Epithelial cell of proximal tubule (primary cell): ENCODE measurements around the gene GPD2. TPM values are rescaled to one million over a fixed set of nuclear protein-coding genes. Genes with fewer than 3 reads are reported as not detected.
A peak's percentile ranks its signal among the peaks of the same experiment; 100 is the strongest.

Source experiments
- DNase-seq: peaks from one replicate; pipeline ENCODE4 v3.0.0-alpha.2; 2011; ENCODE audit warnings: low read depth
- H3K4me3 ChIP-seq: 2 replicates; pipeline ENCODE4 v1.5.1; 2011; ENCODE audit warnings: low read depth, mild to moderate bottlenecking, low read length
- total RNA-seq: library from RNA; depleted of rRNA; stranded (reverse); fragments of >200 nt; gene quantifications from 2 replicates; pipeline ENCODE4 v1.2.3, GENCODE V29; 2015
- TF ChIP-seq, protein P1 (sequence below): conservative IDR thresholded peaks from 2 replicates; pipeline ENCODE4 v1.5.1; 2012; ENCODE audit warnings: low read depth, mild to moderate bottlenecking, low read length

The GPD2 gene
- total RNA-seq, result 22.4 and 30.6 TPM in 2 replicates

DNA sequence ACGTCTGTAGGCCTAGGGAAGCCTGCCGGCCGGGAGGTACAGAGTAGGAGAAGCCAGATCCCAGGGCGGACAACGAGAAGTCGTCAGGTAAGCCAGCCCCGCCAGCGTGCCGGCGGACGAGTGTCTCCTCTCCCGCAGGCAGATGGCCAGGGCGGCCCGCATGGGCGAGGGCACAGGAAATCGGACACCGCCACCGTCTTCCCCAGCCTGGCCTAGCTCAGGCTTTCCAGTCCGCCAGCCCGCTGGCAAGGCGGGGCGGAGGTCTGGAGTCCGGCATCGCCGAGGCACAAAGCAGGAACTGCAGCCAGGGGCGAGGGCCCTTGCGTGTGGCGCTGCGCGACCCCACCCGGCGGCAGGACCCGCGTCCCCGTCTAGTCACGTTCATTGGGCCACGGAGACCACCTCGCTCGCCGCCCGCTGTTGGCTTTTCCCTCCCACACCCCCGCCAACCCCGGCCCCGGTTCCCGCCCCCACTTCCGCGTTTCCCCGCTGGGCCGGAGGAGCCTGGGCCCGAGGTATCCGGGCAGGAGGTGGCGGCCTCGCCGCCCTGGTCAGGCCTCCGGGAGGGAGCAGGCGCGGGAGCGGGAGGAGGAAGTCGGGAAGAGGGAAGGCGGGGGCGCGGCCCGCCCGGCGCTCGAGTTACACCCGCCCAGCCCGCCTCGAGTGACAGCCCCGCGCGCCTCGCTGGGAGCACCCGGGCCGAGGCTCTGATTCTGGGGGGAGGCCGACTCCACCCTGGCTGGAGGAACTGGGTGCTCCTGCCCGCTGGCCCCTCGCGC is at the start of gene GPD2:
Gene GPD2, plus strand, starts transcription at position 662 of the 779 bp plus-strand sequence. CDS start 39,727 bp downstream, outside the sequence.
- DNase-seq, result no peak
- TF ChIP-seq, protein P1, sequence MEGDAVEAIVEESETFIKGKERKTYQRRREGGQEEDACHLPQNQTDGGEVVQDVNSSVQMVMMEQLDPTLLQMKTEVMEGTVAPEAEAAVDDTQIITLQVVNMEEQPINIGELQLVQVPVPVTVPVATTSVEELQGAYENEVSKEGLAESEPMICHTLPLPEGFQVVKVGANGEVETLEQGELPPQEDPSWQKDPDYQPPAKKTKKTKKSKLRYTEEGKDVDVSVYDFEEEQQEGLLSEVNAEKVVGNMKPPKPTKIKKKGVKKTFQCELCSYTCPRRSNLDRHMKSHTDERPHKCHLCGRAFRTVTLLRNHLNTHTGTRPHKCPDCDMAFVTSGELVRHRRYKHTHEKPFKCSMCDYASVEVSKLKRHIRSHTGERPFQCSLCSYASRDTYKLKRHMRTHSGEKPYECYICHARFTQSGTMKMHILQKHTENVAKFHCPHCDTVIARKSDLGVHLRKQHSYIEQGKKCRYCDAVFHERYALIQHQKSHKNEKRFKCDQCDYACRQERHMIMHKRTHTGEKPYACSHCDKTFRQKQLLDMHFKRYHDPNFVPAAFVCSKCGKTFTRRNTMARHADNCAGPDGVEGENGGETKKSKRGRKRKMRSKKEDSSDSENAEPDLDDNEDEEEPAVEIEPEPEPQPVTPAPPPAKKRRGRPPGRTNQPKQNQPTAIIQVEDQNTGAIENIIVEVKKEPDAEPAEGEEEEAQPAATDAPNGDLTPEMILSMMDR, result peak; percentile 4
- peak within 1 kb of the TSS; percentile 83 for H3K4me3 ChIP-seq

DNA sequence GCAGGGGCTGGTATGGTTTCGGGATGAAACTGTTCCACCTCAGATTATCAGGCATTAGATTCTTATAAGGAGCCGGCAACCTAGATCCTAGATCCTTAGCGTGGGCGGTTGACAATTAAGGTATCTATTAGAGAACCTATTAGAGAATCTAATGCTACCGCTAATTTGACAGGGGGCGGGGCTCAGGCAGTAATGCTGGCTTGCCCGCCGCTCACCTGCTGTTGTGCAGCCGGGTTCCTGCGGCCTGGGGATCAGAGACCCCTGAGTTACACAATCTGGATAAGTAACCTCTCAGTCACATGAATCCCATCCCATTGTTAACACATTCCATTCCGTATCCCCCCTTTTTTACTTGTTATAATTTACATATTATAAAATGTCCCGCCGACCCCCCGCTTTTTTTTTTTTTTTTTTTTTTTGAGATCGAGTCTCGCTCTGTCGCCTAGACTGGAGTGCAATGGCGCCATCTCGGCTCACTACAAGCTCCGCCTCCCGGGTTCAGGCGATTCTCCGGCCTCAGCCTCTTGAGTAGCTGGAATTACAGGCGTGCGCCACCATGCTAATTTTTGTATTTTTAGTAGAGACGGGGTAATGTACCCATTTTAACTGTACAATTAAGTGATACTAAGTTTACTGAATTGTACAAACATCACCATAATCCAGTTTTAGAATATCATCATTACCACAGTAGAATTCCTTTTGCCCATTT is 42.0 kb upstream of the GPD2 start:
- TF ChIP-seq, protein P1, result no peak
- no peak for DNase-seq
- no peak overlapping the region for H3K4me3 ChIP-seq

DNA sequence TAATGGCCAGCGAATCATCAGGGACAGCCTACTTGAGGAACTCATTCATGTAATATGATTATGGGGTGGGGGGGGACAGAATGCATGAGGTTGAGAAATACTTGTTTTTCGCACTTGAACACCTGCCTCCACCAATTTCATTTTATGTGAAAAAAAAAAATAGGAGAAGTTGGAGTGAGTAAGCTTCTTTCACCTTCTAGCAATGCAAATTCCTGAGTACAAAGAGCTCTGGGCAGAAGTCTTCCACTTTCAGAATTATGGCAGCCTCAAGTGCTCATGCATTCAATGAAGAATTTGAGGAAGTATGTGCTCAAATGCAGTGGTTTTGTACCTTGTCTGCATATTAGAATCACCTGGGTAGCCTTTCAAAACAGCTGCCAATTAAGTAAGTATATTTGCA is 40.1 kb upstream of the GPD2 start:
- TF ChIP-seq, protein P1, result no peak
- DNase-seq, result no peak
- H3K4me3 ChIP-seq, result no peak overlapping the region

DNA sequence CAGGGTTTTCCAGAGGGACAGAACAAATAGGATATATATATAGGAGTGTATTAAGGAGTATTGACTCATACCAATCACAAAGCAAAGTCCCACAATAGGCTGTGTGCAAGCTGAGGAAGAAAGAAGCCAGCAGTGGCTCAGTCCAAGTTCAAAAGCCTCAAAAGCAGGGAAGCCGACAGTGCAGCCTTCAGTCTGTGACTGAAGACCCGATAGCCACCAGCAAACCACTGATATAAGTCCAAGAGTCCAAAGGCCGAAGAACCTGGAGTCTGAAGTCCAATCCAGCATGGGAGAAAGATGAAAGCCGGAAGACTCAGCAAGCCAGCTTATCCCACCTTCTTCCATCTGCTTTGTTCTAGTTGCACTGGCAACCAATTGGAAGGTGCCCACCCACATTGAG is 39.0 kb upstream of the GPD2 start:
- TF ChIP-seq, protein P1, result no peak
- H3K4me3 ChIP-seq, result no peak overlapping the region
- DNase-seq, result no peak

DNA sequence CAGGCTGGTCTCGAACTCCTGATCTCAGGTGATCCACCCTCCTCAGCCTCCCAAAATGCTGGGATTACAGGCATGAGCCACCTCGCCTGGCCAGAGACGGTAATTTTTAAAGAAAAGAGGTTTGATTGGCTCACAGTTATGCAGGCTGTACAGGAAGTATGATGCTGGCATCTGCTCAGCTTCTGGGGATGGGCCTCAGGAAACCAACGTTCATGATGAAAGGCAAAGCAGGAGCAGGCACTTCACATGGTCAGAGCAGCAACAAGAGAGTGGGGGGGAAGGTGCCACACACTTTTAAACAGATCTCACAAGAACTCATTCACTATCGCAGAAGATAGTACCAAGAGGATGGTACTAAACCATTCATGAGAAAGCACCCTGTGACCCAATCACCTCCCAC is 38.0 kb upstream of the GPD2 start:
- TF ChIP-seq, protein P1, result no peak
- H3K4me3 ChIP-seq, result no peak overlapping the region
- DNase-seq, result no peak

DNA sequence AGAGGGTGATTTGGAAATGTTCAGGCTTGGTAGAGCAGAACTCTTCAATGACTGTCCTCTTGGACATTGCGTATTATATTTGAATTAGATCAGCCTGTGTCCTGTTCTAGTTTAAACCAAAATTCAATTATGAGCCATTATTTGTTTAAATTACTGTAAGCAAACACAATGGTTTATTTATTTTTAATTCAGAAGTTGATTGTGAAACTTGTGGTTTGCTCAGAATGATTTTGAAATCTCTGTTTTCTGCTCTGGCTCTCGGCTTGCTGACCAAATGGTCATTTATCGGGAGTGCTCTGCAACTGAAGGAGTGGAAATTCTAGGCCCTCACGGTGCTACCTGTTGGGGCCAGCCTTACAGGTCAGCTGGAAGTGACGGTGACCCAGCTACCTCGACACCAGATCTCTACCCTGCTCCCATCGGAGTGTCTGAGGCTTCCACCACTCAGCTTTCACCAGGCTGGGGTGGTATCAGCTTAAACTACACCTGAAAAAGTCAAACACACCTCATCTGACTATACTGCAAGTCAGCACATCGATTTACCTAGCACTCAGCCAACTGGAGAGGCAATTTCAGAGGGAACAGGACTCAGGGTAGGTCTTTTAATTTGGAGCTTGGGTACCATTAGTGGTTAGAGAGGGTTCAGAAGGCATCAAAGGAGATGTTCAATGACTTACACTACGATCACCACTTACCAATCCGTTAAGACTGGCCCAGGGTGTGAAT is 36.8 kb upstream of the GPD2 start:
- DNase-seq, result no peak

More for the DNA sequence above, 36.8 kb upstream of the GPD2 start:
- TF ChIP-seq, protein P1, result no peak
- H3K4me3 ChIP-seq, result peak overlapping the region; percentile 74
